Effector memory CD8-positive, alpha-beta T cell (primary cell): ENCODE measurements around the gene SUSD6.
A peak's percentile ranks its signal among the peaks of the same experiment; 100 is the strongest.

Experiments used
- ATAC-seq: fragments of 150-1000 bp; cut with Tn5 transposase; replicated peaks from 2 replicates; pipeline ENCODE4 v1.10.0; 2021; ENCODE audit warnings: mild to moderate bottlenecking, moderate library complexity
- DNase-seq, 3 experiments: peaks; one replicate each; pipeline ENCODE4 v3.0.0; 2021
- H3K27ac Mint-ChIP-seq, 2 donors: one replicate each; pipeline ENCODE4 v1.8.0; 2022; ENCODE audit warnings: mild to moderate bottlenecking in 2 of 2, mixed read lengths in 2 of 2, moderate library complexity in 2 of 2
- H3K27me3 Mint-ChIP-seq, 2 donors: one replicate each; pipeline ENCODE4 v1.8.0; 2022; ENCODE audit warnings: mixed read lengths in 2 of 2
- H3K36me3 Mint-ChIP-seq: one replicate; pipeline ENCODE4 v1.8.0; 2022; ENCODE audit warnings: mild to moderate bottlenecking, moderate library complexity, mixed read lengths; ENCODE audit not compliant: insufficient read depth
- H3K4me1 Mint-ChIP-seq, 2 donors: one replicate each; pipeline ENCODE4 v1.8.0; 2022; ENCODE audit warnings: low read depth in 2 of 2, mixed read lengths in 2 of 2
- H3K4me3 Mint-ChIP-seq, 2 donors: one replicate each; pipeline ENCODE4 v1.8.0; 2022; ENCODE audit warnings: mild to moderate bottlenecking in 2 of 2, mixed read lengths in 2 of 2, moderate library complexity in 2 of 2
- H3K9me3 Mint-ChIP-seq, 2 donors: one replicate each; pipeline ENCODE4 v1.8.0; 2022; ENCODE audit warnings: mixed read lengths in 2 of 2

Gene SUSD6

DNA sequence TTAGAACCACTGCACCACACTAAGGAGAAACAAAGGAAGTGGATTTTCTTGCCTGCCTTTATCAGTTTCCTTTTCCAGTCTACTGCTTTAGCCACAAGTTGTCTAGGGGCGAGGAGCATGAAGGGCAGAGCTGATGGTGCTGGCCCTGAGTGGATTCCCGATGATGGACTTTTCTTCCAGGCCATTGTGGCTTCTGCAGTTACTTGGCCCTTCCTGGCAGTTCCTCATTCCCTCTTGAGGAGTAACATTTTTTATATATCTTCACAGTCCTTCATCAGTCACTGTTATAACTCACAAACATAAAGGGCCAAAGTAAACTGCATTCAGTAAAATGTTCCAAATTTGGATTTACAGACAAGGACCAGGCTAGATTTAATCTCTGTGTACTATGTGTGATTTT is 94.3 kb downstream of the SUSD6 start:
- no peak overlapping the region for H3K4me3 Mint-ChIP-seq
- H3K27me3 Mint-ChIP-seq: no peaks in the 10 kb centered on the region
- peaks cover 29 to 35% of the 10 kb centered on the region in 2 donors for H3K4me1 Mint-ChIP-seq
- peaks cover 54% of the 10 kb centered on the region for H3K36me3 Mint-ChIP-seq
- H3K9me3 Mint-ChIP-seq: no peaks in the 10 kb centered on the region
- no peak overlapping the region for H3K27ac Mint-ChIP-seq
- DNase-seq (no peak), ATAC-seq (no peak)

DNA sequence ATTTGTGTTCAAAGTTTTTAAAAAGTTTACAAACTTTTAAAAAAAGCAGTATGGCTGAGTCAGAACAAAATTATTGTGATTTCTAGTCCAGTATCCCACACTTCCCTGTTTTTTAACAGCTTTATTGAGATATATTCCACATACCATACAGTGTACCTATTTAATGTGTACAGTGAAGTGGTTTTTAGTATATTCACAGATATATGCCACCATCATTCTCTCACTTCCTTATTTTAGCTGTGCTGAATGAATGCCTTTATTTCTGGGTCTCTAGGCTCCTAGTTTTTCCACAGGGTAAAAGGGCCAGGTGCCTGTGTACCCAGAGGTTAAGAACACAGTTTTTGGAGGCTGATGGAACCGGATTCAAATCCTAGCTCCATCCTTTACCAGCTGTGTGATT is 96.7 kb downstream of the SUSD6 start:
- no peaks in the 10 kb centered on the region for H3K27me3 Mint-ChIP-seq
- DNase-seq (no peak), ATAC-seq (no peak)
- no peaks in the 10 kb centered on the region for H3K9me3 Mint-ChIP-seq
- peaks cover 26 to 36% of the 10 kb centered on the region in 2 donors for H3K4me1 Mint-ChIP-seq
- H3K4me3 Mint-ChIP-seq: no peak overlapping the region
- peak overlapping the region in 1 of 2 donors; percentile 18 for H3K27ac Mint-ChIP-seq
- peaks cover 70% of the 10 kb centered on the region for H3K36me3 Mint-ChIP-seq

DNA sequence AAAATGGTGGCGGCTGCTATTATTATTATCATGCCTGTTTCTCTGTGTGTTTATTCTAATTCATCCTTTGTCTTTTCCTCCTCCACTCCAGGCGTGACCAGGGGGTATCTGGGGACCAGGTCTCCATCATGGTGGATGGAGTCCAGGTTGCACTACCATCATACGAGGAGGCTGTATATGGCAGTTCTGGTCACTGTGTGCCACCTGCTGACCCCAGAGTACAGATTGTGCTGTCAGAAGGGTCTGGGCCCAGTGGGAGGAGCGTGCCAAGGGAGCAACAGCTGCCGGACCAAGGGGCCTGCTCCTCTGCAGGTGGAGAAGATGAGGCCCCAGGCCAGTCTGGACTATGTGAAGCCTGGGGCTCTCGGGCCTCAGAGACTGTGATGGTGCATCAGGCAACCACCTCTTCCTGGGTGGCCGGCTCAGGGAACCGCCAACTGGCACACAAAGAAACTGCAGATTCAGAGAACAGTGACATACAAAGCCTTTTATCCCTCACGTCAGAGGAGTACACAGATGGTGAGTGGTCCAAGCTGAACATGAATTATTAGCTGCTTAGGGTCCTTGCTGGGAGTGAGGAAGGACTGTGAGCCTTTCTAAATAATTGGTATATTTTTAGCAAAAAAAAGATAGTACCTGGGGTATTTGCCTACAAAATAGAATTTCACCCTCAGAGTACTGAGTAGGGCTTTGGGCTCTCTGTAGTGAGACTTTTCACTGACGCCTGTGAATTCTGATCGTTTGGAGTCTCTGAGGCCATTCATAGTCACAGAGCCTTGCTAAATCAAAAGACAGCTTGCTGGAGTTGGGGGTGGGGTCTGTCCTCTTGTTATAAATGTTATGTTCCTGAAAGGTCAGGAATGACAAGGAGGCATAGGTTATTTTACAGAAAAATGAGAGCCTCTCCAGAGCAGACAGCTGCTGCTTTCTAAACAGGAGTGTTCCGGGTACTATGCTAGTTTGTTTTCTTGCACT is 97.5 kb downstream of the SUSD6 start:
- Mint-ChIP-seq H3K27ac (peak overlapping the region; percentile 10 to 18), H3K4me3 (no peak overlapping the region), H3K4me1 (peaks cover 25 to 33% of the 10 kb centered on the region in 2 donors), H3K36me3 (peaks cover 71% of the 10 kb centered on the region), H3K9me3 (no peaks in the 10 kb centered on the region), H3K27me3 (no peaks in the 10 kb centered on the region)
- DNase-seq (no peak), ATAC-seq (peak; percentile 52)

DNA sequence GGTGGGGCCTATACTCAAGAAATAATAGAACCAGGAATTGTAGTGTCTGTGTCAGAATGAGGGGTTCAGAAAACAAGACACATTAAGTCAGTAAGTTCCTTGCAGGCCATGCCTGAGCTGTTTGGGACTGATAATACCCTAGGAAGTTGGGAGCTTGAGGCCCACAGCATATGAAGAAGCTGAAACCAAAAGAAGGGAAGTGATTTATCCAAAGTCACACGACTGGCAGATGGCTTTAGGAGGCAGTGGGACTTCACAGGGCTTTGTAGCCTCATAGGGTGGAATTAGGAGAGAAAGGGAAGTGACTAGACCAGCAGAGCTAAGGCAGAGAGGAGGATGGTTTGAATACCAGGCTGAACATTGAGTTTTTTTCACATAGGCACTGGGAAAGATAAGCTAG is 99.0 kb downstream of the SUSD6 start:
- Mint-ChIP-seq H3K36me3 (peaks cover 66% of the 10 kb centered on the region), H3K27me3 (no peaks in the 10 kb centered on the region), H3K9me3 (no peaks in the 10 kb centered on the region)

DNA sequence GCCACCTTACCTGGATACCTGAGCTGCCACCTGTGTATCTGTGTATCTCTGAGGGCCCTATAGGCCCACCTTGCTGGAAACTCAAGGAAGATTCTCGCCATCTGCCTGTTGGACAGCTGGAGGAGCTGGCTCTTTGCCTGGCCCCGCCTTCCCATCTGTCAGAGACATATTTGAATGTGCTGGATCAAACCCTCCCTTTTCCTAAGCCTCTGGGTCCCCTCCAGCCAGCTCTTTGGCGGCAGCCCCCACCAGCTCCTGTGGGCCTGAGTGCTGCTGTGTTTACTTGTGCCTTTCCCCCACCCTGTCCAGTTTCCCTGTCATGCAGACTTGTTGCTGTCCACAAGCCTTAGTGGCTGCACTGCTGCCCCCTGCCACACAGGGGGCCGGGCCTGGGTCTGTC is 99.7 kb downstream of the SUSD6 start:
- Mint-ChIP-seq H3K4me3 (no peak overlapping the region), H3K27me3 (no peaks in the 10 kb centered on the region), H3K4me1 (peaks cover 34 to 38% of the 10 kb centered on the region in 2 donors), H3K36me3 (peaks cover 65% of the 10 kb centered on the region), H3K27ac (peak overlapping the region; percentile 82 to 90), H3K9me3 (no peaks in the 10 kb centered on the region)
- no peak for ATAC-seq
- DNase-seq: no peak

More for the DNA sequence above, 99.0 kb downstream of the SUSD6 start:
- DNase-seq (no peak), ATAC-seq (no peak)
- no peak overlapping the region for H3K4me3 Mint-ChIP-seq
- peak overlapping the region in 1 of 2 donors; percentile 90 for H3K27ac Mint-ChIP-seq
- H3K4me1 Mint-ChIP-seq: peaks cover 28 to 32% of the 10 kb centered on the region in 2 donors

DNA sequence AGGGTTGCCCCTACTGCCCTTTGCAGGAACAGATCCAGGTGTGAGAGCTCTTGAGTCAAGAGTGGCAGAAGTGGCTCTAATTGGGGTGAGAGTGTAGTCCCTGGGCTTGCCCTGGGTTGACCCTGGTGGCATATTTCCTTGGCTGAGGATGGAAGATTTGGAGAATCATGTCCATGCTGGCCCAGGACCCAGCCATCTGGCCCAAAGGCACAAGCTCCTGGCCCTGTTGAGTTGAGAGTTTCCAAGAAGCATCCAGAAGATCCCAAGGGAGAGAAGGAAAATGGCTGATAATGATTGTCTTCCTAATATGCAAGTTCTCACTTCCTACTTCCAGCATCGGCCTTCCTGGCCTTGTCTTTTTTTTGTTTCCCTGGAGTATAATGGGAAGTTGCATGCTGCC is 100.1 kb downstream of the SUSD6 start:
- no peak for DNase-seq
- Mint-ChIP-seq H3K9me3 (no peaks in the 10 kb centered on the region), H3K4me1 (peaks cover 38 to 42% of the 10 kb centered on the region in 2 donors), H3K27me3 (no peaks in the 10 kb centered on the region), H3K4me3 (no peak overlapping the region), H3K36me3 (peaks cover 67% of the 10 kb centered on the region), H3K27ac (peak overlapping the region; percentile 82 to 90)
- no peak for ATAC-seq

DNA sequence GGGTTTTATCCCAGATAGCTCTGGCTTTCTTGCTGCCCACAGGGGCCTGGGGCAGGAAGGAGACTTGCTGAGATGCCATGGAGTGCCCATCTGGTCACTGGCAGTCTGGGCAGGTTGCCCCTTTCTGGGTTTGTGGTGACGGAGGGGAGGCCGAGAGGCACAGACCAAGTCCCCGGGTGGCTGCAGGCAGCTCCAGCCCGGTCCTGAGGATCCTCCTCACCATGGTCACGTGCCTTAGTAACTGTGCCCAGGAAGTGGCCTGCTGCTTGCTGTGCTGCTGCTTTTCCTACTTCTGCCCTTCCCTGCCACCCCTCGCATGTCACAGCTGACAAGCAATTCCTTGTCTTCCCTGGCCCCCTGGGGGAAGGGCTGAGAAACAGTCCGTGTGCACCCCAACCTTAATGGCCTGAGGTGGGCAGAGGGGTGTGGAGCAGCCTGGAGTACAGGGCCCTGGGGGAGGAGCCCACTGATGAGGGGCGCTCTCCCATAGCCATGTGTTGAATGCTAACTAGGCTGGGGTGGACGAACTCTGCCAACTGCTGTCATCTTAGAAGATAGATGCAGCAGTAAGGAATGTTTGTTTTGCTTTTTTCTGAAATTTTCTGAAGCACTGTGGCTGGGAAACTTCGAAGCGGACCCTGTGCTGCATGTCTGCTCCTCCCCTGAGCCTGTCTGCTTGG is 100.6 kb downstream of the SUSD6 start:
- no peaks in the 10 kb centered on the region for H3K9me3 Mint-ChIP-seq
- ATAC-seq (no peak), DNase-seq (no peak)
- H3K4me3 Mint-ChIP-seq: peak overlapping the region in 1 of 2 donors; percentile 65
- H3K27ac Mint-ChIP-seq: peak overlapping the region; percentile 90 to 95
- H3K4me1 Mint-ChIP-seq: peaks cover 43 to 47% of the 10 kb centered on the region in 2 donors
- no peaks in the 10 kb centered on the region for H3K27me3 Mint-ChIP-seq
- H3K36me3 Mint-ChIP-seq: peaks cover 67% of the 10 kb centered on the region

DNA sequence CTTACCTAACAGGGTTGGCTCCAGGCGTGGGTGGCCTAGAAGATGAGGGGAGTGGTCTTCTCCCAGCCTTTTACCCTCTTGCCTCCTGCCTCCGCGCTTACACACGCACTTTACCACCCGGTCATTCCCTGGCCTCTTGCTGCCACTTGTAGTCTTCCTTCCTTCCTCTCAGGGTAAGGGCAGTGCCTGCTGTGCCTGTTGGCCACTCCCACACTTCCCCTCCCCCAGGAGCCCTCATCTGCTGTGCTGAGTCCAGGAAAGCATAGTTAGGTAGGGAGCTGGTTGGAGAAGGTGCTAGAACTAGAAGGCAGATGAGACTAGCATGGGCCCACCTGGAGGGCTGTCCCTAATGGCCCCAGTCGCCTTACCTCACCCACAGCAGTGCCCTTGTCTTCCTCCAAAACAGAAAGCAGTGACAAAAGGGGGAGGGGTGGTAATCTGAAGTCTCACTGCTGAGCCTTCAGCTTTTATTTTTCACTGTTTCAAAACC is 101.2 kb downstream of the SUSD6 start:
- Mint-ChIP-seq H3K27ac (peak overlapping the region; percentile 90 to 95), H3K4me3 (peak overlapping the region in 1 of 2 donors; percentile 65), H3K9me3 (no peaks in the 10 kb centered on the region), H3K4me1 (peaks cover 44 to 48% of the 10 kb centered on the region in 2 donors), H3K27me3 (no peaks in the 10 kb centered on the region), H3K36me3 (peaks cover 67% of the 10 kb centered on the region)
- DNase-seq (no peak), ATAC-seq (no peak)

DNA sequence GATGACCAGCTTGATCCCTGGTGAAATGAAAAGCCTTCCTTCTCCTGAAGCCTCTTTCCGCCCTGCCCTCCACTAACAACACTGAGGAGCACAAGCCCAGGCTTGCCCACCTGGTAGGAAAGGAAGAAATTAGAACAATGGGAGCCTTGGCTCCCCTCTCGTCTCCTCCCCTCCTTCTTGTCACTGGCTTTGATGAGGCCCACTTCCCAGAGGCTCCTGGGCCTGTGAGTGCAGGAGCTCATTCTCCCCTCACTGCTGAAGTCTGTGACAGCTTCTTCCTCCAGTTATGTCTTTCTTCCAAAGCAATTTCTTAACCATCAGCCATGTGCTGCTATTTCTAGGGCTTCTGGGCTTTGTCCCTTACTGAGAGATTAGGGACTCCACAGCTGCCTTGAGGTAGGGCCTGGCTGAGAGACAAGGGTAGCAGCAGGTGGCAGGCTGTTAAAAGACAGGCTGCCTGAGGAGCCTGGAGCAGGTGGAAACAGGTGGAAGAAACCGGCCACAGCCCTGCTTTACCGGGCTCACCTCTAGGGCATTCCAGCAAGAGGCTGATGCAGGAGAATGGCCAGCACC is 101.9 kb downstream of the SUSD6 start:
- H3K9me3 Mint-ChIP-seq: no peaks in the 10 kb centered on the region
- peak overlapping the region; percentile 90 to 95 for H3K27ac Mint-ChIP-seq
- H3K27me3 Mint-ChIP-seq: no peaks in the 10 kb centered on the region
- no peak for ATAC-seq
- peaks cover 66% of the 10 kb centered on the region for H3K36me3 Mint-ChIP-seq
- H3K4me1 Mint-ChIP-seq: peaks cover 41 to 48% of the 10 kb centered on the region in 2 donors
- no peak overlapping the region for H3K4me3 Mint-ChIP-seq
- no peak for DNase-seq

DNA sequence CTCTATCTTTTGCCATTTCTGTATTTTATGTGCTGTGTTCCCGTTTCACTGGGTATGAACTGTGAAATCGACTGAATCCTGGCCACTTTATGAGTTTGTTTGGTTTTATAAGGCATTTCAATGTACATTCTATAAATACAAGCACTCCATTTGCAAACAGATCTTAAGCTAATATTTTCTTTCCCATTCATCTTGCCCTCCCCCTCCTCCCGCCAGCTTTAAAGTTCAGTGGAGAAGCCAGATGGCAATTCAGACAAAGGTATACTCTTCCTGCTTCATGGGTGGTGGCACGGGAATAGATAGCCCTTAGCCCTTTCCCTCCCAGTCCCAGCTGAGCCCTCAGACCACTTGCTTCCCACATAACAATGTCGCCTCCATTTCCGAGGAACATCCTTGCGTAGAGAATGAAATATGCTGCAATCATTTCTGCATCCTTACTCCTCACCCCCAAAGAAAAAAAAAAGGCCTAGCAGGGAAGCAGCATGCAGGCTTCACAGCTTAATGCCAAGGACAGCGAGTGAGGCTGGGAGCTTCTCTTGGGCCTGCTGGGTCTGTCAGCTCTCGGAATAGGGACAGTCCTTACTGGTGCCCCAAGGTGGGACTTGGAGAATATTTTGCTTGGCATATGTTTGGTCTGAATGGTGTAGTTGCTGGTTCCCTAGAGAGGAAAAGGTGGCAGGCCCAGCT is 102.7 kb downstream of the SUSD6 start:
- H3K9me3 Mint-ChIP-seq: no peaks in the 10 kb centered on the region

DNA sequence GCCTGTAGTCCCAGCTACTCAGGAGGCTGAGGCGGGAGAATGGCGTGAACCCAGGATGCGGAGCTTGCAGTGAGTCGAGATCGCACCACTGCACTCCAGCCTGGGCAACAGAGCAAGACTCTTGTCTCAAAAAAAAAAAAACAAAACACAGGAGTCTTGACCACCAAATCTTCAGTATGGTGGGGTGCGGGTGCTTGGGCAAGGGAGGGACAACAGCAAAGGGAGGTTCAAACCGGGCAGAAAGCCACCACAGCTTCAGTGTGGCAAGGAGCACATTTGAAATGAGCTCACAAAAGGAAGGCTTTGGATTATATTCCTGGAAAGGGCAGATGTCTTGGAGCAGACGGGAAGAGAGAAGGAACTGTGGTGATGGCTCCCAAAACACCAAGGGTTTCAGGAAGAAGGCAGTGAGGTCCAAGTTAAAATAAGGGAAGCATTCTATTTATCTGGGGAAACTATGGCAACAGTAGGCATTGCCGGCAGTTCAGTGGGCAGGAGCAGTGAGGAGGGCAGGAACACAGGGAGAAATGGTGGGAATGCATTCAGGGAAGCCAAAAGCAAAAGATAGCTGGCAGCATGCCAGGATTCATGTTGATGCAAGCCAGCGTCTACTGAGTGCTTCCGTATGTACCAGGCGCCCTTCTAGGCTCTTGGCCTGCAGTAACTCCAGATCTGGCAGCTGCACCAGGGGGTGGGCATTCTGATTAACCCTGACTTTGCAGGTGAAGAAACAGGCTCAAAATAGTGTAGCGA is 104.5 kb downstream of the SUSD6 start:
- peaks cover 55% of the 10 kb centered on the region for H3K36me3 Mint-ChIP-seq
- peak overlapping the region; percentile 92 for H3K27ac Mint-ChIP-seq
- H3K27me3 Mint-ChIP-seq: no peaks in the 10 kb centered on the region
- peak; percentile 31 for ATAC-seq
- no peaks in the 10 kb centered on the region for H3K9me3 Mint-ChIP-seq
- peak in 2 of 3 experiments; percentile 33 for DNase-seq
- peaks cover 40% of the 10 kb centered on the region in 2 donors for H3K4me1 Mint-ChIP-seq
- H3K4me3 Mint-ChIP-seq: peak overlapping the region; percentile 47 to 79

More for the DNA sequence above, 102.7 kb downstream of the SUSD6 start:
- no peak overlapping the region for H3K4me3 Mint-ChIP-seq
- no peak for DNase-seq
- H3K36me3 Mint-ChIP-seq: peaks cover 61% of the 10 kb centered on the region
- peak overlapping the region in 1 of 2 donors; percentile 92 for H3K27ac Mint-ChIP-seq
- H3K4me1 Mint-ChIP-seq: peaks cover 41 to 44% of the 10 kb centered on the region in 2 donors
- no peak for ATAC-seq
- H3K27me3 Mint-ChIP-seq: no peaks in the 10 kb centered on the region

DNA sequence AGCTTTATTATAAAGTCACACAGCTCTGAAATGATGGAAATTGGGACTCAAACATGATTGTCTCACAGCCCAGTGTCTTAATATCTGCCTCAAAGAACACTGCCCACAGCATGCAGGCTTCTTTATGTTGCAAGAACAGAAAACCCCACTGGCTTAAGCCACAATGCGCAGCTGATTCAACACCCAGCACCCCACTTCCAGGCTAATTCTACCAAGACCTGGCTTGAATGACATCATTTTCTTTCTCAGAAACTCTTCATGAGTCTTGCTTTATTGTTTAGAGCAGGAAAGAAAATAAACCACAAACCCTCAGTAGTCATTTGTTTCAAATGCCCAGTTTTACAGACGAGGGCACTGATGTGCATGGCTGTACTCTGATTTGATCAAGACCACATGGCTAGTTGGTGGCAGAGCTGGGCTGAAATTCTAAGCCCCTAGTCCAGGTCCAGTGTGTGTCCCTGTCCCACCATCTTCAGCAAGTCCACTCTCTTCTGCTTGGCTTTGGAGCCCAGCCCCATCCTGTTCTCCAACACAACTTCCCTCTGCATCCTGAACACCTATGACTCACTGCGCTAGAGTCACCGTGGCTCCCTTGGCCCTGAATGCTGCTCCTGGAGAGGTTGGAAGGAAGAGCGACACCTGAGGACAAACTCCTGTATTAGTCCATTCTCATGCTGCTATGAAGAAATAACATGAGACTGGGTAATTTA is 105.2 kb downstream of the SUSD6 start:
- peak; percentile 93 for ATAC-seq
- H3K36me3 Mint-ChIP-seq: peaks cover 48% of the 10 kb centered on the region
- no peaks in the 10 kb centered on the region for H3K9me3 Mint-ChIP-seq
- DNase-seq: peak; percentile 50 to 58 (median 54)
- peak overlapping the region; percentile 92 for H3K27ac Mint-ChIP-seq
- peak overlapping the region; percentile 47 to 79 for H3K4me3 Mint-ChIP-seq
- peaks cover 34% of the 10 kb centered on the region in 2 donors for H3K4me1 Mint-ChIP-seq
- no peaks in the 10 kb centered on the region for H3K27me3 Mint-ChIP-seq
